NK-92 (cell line): ENCODE data around the gene DNMT3A.

ENCODE experiments used
- DNase-seq: peaks from one replicate; lab custom pipeline; 2025; ENCODE audit not compliant: unreplicated experiment; lab: John Stamatoyannopoulos, UW

DNMT3A gene

DNA sequence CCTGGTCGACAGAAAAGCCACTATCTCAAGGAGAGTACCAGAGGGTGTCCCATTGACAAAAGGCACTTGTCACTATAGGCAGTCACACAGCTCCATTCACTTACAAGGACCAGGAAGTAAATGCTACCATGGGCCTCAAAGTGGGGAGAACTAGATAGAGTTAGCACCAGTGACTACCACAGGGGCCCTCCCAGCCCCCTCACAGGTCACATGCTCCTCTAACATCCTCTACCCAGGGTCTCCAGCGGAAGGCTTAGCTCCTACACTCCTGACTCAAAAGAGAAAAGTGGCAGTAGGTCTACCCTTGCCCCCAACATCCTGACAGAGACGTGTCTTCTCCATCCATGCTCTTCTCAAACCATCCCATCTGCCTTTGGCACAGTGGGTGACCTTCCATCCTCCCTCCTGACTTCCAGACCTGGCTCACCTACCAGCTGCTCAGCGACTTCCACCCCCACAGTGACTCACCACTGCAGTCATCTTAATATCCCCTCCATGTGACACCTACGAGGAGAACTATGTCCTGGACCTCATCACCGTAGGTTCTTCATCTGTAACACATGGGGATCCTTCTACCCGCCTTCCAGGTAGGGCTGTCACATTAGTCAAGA, 5.6 kb upstream of the DNMT3A start:
- no peak for DNase-seq

GRCh38 chr2:25343187-25343825, 1.6 kb upstream of the DNMT3A start:
- no peak for DNase-seq

DNA sequence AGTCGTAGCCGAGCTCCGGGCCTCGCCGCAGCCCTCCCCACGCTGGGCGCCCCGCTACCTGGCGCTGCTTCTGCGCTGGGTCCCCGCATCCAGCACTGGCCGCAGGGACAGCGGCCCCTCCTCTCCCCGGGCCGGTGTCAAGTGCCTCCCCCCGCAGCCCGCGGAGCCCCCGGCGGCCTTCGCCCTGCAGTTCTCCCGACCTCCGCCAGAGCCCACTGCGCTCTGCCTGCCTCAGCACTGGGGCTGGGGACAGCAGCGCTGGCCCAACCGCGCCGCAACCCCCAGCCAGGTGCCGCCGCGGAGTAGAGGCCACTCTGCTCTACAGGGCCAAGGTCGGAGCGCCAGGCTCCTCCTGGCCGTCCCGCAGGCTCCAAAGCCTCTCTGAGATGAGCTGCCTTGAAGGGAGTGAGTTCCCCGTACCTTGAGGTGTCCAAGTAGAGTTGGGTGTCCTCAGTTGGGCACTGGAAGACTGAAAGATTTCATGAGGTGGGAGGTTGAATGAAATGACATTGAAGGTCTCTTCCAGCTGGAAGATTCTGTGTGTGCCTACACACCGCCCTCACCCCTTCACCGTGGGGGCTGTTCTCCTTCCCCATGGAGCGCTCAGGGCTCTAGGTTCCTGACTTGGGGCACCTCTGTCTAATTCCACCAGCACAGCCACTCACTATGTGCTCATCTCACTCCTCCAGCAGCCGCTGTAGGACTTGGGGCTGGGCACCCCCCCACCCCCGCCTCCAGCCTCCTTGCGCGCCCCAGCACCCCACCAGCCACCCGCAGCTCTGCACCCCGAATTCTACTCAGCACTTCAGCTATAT, 854 bp upstream of the DNMT3A start:
- DNase-seq = no peak

DNA sequence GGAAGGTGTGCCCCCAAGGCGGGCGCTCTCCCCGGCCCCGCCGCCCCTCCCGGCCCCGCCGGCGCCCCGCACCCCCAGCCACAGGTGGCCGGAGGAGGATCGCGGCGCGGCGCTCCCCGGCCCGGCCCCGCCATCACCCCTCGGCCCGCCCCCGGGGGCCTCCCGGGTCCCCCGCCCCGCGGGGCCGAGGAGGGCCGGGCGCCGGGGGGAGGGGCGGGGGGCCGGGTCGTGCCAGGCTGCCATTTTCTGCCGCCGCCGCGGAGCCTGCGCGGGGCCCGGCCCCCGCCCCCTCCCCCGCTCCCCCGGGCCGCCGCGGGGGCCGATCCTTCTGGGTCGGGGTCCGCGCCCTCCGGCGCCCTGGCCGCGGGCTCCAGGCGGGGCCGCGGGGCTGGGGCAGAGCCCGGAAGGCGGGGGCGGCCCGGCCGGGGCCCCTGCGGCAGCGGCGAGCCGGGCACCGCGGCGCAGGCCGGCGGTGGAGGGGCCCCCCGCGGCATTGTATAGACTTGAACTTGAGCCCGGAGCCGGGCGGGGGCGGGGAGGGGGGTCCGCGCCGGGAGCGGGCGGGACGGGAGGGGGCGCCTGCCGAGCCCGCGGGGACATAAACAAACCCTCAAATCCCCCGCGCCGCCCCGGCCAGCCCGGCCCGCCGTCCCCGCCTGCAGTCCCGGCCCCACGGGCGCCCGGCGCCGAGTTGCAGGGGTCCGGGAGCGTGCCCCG, 556 bp downstream of the DNMT3A start:
- DNase-seq = no peak

- DNase-seq = no peak
Measured at GRCh38 chr2:25340181-25340921, 1.4 kb downstream of the DNMT3A start.

GRCh38 chr2:25339791-25340180, 1.9 kb downstream of the DNMT3A start:
- DNase-seq = no peak

DNA sequence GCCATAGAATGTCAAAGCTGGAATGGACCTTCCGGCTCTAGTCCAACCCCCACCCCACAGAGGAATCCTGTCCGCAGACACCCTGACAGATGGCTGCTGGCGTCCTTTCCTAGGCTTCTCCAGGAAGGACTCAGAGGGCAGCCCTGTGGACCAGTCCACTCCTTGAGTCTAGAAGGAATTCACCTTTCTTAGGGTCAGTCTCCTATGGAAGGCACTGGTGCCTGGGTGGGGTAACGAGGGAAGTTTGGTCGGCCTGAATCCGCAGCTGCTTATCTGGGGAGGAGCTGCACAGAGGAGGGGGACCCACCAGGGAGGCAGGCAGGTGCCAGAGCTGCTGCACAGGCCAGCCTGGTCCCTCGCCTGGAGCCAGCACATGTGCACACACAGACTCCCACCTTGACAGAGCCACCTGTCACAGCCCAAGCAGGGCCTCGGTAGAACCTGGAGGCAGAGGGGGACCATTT, 2.5 kb downstream of the DNMT3A start:
- no peak for DNase-seq

- no peak for DNase-seq
Measured at GRCh38 chr2:25338401-25338800, 3.3 kb downstream of the DNMT3A start.

GRCh38 chr2:25337891-25338290, 3.8 kb downstream of the DNMT3A start:
- no peak for DNase-seq

DNA sequence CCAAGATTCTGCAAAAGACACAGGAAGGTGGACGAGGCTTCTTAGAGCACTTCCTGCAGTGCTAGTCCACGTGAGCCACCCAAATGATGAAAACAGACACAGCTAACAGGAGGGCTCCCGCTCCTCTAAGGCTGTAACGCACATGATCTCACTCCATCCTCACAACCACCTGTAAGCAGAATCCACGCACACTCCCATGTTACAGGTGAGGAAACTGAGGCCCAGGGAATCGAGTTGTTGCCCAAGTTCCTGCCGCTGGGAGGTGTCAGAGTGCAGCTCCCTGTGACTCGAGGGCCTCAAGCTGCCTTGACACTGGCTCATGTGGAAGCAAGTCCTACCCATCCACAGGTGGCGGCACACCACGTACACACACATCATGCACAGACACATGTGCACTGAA, 4.4 kb downstream of the DNMT3A start:
- DNase-seq = no peak

DNA sequence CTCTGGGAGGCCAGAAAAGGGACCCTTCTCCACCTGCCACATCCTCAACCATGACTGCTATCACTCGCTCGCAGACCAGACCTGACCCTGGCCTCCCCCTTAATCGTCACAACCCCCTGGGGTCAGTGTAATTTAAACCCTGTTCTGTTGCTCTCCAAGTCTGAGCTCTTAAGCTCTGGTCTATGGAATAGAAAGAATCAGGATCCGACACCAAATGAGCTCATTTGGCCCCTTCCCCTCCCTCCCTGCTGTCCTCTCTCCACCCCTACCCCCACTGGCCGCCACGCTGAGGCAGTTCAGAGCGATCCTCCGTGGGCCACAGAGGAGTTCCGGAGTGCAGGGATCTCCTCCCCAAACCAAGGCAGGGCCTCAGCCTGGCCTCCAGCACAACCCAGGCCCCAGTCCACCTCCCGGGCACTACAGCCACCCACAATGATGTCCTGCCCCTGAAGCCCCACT, 5.3 kb downstream of the DNMT3A start:
- no peak for DNase-seq

DNA sequence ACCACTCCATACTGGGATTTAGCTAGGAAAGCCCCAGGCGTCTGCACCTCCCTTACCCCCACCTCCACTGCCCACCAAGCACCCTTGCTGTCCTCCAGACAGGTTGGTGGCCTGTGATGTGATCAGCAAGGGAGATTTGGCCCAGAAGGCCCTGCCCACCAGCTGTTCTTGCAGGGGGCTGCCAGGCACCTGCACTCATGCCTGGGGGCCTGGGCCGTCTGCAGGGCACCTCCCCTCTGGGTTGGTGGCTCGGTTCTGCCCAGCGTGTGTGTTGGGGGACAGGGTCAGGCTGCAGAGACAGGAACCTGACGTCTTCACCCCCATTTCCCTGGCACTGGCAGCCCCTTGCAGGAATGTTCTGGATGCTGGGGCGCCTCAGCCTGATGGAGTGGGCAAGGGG, 5.8 kb downstream of the DNMT3A start:
- DNase-seq = no peak

GRCh38 chr2:25335204-25335603, 6.5 kb downstream of the DNMT3A start:
- DNase-seq = no peak

DNA sequence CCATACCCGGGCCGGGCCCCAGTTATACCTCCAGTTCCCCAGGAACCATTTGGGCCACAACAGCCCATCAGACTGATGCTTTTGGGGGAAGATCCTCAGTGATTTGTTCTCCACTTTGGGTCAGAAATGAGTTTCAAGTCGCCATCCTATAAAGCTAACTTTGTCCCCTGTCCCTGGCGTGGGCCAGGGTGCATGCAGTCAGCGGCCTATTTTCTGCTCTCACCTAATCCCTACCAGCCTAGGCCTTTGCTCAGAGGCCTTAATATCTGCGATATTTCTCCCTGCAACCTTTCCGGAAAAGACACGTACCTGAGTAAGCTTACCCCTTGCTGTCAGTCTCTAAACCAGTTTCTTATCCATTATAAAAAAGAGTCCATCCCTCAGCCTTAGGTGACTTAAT, 7.2 kb downstream of the DNMT3A start:
- DNase-seq = no peak

- no peak for DNase-seq
Measured at GRCh38 chr2:25333981-25334380, 7.7 kb downstream of the DNMT3A start.

DNA sequence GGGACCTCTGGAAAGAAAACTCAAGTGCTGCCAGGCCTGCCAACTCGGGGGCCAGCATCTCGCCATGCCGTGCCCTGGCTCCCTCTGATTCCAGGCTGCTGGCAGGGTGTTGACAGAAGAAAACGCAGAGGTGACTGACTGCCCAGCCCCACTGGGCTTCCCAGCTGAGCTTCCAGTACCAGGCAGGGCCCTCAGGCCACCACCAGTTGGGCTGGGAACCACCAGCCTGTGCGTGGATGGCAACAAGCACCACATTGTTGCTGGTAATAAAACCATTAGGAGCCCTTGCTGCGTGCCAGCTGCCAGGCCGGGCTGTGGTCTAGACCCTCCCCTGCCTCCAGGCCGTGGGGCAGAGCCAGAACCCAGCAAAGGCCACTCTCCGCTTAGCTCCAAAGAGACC, 9.2 kb downstream of the DNMT3A start:
- DNase-seq = no peak

- no peak for DNase-seq
Measured at GRCh38 chr2:25331686-25332365, 9.9 kb downstream of the DNMT3A start.

DNA sequence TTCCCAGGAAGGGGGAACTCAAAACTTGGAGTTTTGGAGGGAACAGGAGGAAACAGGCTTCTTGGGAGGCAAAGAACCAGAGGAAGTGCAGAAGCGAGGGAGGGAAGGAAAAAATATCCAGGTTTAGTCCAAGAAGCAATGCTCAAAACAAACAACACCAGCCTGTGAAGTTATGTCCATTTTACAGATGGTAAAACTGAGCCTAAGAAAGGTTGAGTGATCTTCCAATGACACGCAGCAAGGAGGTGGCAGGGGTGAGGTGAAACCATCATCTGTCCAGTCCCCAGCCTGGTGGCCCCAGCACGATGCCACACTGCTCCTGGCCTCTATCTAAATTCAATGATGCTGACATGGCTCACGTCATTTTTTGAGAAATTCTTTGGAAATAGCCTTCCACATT, 10.8 kb downstream of the DNMT3A start:
- no peak for DNase-seq

GRCh38 chr2:25330273-25330672, 11.5 kb downstream of the DNMT3A start:
- DNase-seq = no peak
